HCT116 (cell line): ENCODE measurements around the gene ENOX1. TPM values are rescaled to one million over a fixed set of nuclear protein-coding genes. Genes with fewer than 3 reads are reported as not detected.
A peak's percentile ranks its signal among the peaks of the same experiment; 100 is the strongest.

Experiments used
- ATAC-seq: fragments of 200-7000 bp; cut with Tn5 transposase; 2 replicates; pipeline ENCODE4 v1.9.1; 2020; ENCODE audit warnings: mild to moderate bottlenecking, moderate library complexity
- BruUV-seq: library from RNA; stranded (reverse); fragments of 400-500 nt; replicated peaks from 2 replicates; lab custom pipeline; 2021; lab: Mats Ljungman, UMichigan
- CTCF ChIA-PET: fragments of 300-600 bp; sonication (Branson Sonifier 250); formaldehyde crosslinking; loops from one replicate; lab custom pipeline; 2021; ENCODE audit warnings: antibody characterized with exemption; lab: Charles Lee
- POLR2A ChIA-PET: fragments of 300-600, 350-600 bp; sonication (Branson Sonifier 250); formaldehyde crosslinking; loops from one replicate; lab custom pipeline; 2021; ENCODE audit warnings: antibody characterized with exemption; lab: Charles Lee
- RAD21 ChIA-PET, 2 experiments: fragments of 300-600 bp; sonication (Branson Sonifier 250); formaldehyde crosslinking; loops; one replicate each; lab custom pipeline; 2023; ENCODE audit warnings: low total read pairs in 2 of 2; ENCODE audit not compliant: uncharacterized antibody in 2 of 2, unreplicated experiment in 2 of 2, low non-redundant PET in 1 of 2; lab: Charles Lee
- DNase-seq: peaks from one replicate; pipeline ENCODE4 v3.0.0-alpha.2; 2010; ENCODE audit warnings: low read depth, low spot score
- H2AFZ ChIP-seq: fragments of 200-600 bp; shearing (Covaris generic), sonication (generic); 2 replicates; pipeline ENCODE4 v1.6.1; 2017; ENCODE audit warnings: low read depth, mixed run types, mixed read lengths, antibody characterized with exemption, low read length; ENCODE audit not compliant: poor library complexity, severe bottlenecking
- H3K27ac ChIP-seq: 2 replicates; pipeline ENCODE4 v1.5.1; 2012; ENCODE audit warnings: low read depth, low read length
- H3K27me3 ChIP-seq: fragments of 200-600 bp; sonication (generic); 2 replicates; pipeline ENCODE4 v1.6.1; 2016; ENCODE audit warnings: mixed run types, low read length, mixed read lengths; ENCODE audit not compliant: insufficient read depth
- H3K36me3 ChIP-seq, 2 experiments: fragments of 200-500 bp in 1 of 2; fragments of 200-600 bp in 1 of 2; sonication (Bioruptor generic) in 1 of 2; sonication (generic) in 1 of 2; 2 replicates each; pipeline versions ENCODE4 v1.5.1 to v1.6.1; 2014 to 2016; ENCODE audit warnings: low read length in 2 of 2, inconsistent platforms in 1 of 2, mixed read lengths in 1 of 2, mixed run types in 1 of 2; ENCODE audit not compliant: insufficient read depth in 2 of 2, control insufficient read depth in 1 of 2
- H3K4me1 ChIP-seq, 2 experiments: fragments of 200-600 bp in 1 of 2; sonication (generic) in 1 of 2; 2 replicates each; pipeline versions ENCODE4 v1.5.1 to v1.6.1; 2012 to 2017; ENCODE audit warnings: low read length in 2 of 2, inconsistent platforms in 1 of 2, mild to moderate bottlenecking in 1 of 2, mixed read lengths in 1 of 2, mixed run types in 1 of 2, moderate library complexity in 1 of 2; ENCODE audit not compliant: insufficient read depth in 2 of 2, control insufficient read depth in 1 of 2
- H3K4me2 ChIP-seq: fragments of 200-600 bp; sonication (generic); 2 replicates; pipeline ENCODE4 v1.6.1; 2017; ENCODE audit warnings: mixed run types, low read length, mixed read lengths
- H3K4me3 ChIP-seq, 2 experiments: fragments of 200-600 bp in 1 of 2; sonication (generic) in 1 of 2; replicated peaks in 1 of 2; 2 replicates each; pipeline ENCODE4 v1.5.1; 2011 to 2016; ENCODE audit warnings: low read length in 2 of 2, control low read depth in 1 of 2, low read depth in 1 of 2, mild to moderate bottlenecking in 1 of 2, mixed read lengths in 1 of 2, mixed run types in 1 of 2
- H3K79me2 ChIP-seq: fragments of 200-600 bp; sonication (generic); 2 replicates; pipeline ENCODE4 v1.6.1; 2017; ENCODE audit warnings: mild to moderate bottlenecking, mixed run types, low read length, moderate library complexity, mixed read lengths; ENCODE audit not compliant: insufficient read depth
- H3K9ac ChIP-seq: fragments of 200-600 bp; sonication (generic); 2 replicates; pipeline ENCODE4 v1.6.1; 2016; ENCODE audit warnings: low read length, mixed read lengths
- H3K9me2 ChIP-seq: fragments of 200-600 bp; sonication (generic), shearing (Covaris generic); 2 replicates; pipeline ENCODE4 v1.6.1; 2017; ENCODE audit warnings: mixed run types, mild to moderate bottlenecking, moderate library complexity; ENCODE audit not compliant: insufficient read depth
- H3K9me3 ChIP-seq, 2 experiments: fragments of 200-500 bp in 1 of 2; fragments of 200-600 bp in 1 of 2; sonication (Bioruptor generic) in 1 of 2; sonication (generic) in 1 of 2; 2 replicates each; pipeline ENCODE4 v1.6.1; 2014 to 2017; ENCODE audit warnings: low read length in 2 of 2, mixed read lengths in 2 of 2, inconsistent platforms in 1 of 2, low read depth in 1 of 2, mild to moderate bottlenecking in 1 of 2, mixed run types in 1 of 2, moderate library complexity in 1 of 2; ENCODE audit not compliant: control insufficient read depth in 1 of 2, insufficient read depth in 1 of 2
- H4K20me1 ChIP-seq: fragments of 200-600 bp; sonication (generic), shearing (Covaris generic); 2 replicates; pipeline ENCODE4 v1.6.1; 2017; ENCODE audit warnings: mixed run types, mild to moderate bottlenecking, moderate library complexity; ENCODE audit not compliant: insufficient read depth
- ATF3 ChIP-seq: IDR thresholded peaks from 2 replicates; pipeline ENCODE4 v1.6.1; 2012
- FOSL1 ChIP-seq: IDR thresholded peaks from 2 replicates; pipeline ENCODE4 v1.6.1; 2012; ENCODE audit warnings: low read depth
- POLR2A ChIP-seq: IDR thresholded peaks from 2 replicates; pipeline ENCODE4 v1.7.0; 2011; ENCODE audit warnings: borderline replicate concordance; ENCODE audit not compliant: insufficient read depth, insufficient read length; ENCODE audit errors: extremely low read depth
- REST ChIP-seq: IDR thresholded peaks from 2 replicates; pipeline ENCODE4 v1.6.1; 2012; ENCODE audit warnings: low read depth
- SIN3A ChIP-seq: IDR thresholded peaks from 2 replicates; pipeline ENCODE4 v1.6.1; 2012; ENCODE audit warnings: low read depth
- SP1 ChIP-seq: IDR thresholded peaks from 2 replicates; pipeline ENCODE4 v1.6.1; 2012; ENCODE audit warnings: low read depth
- SRF ChIP-seq: IDR thresholded peaks from 2 replicates; pipeline ENCODE4 v1.6.1; 2012; ENCODE audit warnings: low read depth
- TCF7L2 ChIP-seq: IDR thresholded peaks from 2 replicates; pipeline ENCODE4 v1.7.0; 2011; ENCODE audit warnings: borderline replicate concordance, inconsistent platforms; ENCODE audit not compliant: insufficient read depth, insufficient read length; ENCODE audit errors: extremely low read depth
- YY1 ChIP-seq: IDR thresholded peaks from 2 replicates; pipeline ENCODE4 v1.6.1; 2011; ENCODE audit warnings: low read length, low read depth, moderate library complexity, mild to moderate bottlenecking; ENCODE audit not compliant: insufficient replicate concordance; ENCODE audit errors: extremely low read depth
- ZBTB33 ChIP-seq: IDR thresholded peaks from 2 replicates; pipeline ENCODE4 v1.6.1; 2011; ENCODE audit warnings: mild to moderate bottlenecking, low read length, moderate library complexity; ENCODE audit not compliant: insufficient replicate concordance; ENCODE audit errors: extremely low read depth
- ZFX ChIP-seq: fragments of 450-650 bp; IDR thresholded peaks from 2 replicates; pipeline ENCODE4 v1.6.1; 2017
- ZNF274 ChIP-seq: fragments of 200-500 bp; sonication (Bioruptor generic); IDR thresholded peaks from 2 replicates; pipeline ENCODE4 v1.6.1; 2014; ENCODE audit warnings: mild to moderate bottlenecking, low read depth, low read length, inconsistent platforms
- intact Hi-C: fragments of 100-400 bp; cut with micrococcal nuclease; formaldehyde crosslinking; loops from 2 replicates; pipeline ENCODE4 v1.10.0; 2022
- total RNA-seq: library from RNA; stranded (reverse); gene quantifications from one replicate; pipeline ENCODE4 v1.2.1, GENCODE V29; 2021; ENCODE audit not compliant: unreplicated experiment

ENOX1 gene
- total RNA-seq, 1 experiment from 2014 or later = 4.5 TPM

GRCh38 chr13:43785650-43786471 lies 911 bp downstream of the ENOX1 start:
- ATAC-seq (no peak), DNase-seq (no peak)
- RAD21 ChIA-PET = no interaction called here
- CTCF ChIA-PET = no interaction called here
- BruUV-seq = no TSS peak
- Histone ChIP-seq H3K9ac (peak overlapping the region; percentile 60), H3K27ac (no peak overlapping the region; the same call in 1 of the 2 replicates), H3K4me3 (peak overlapping the region; percentile 51 to 60), H2AFZ (no peak overlapping the region), H3K9me2 (no peaks in the 10 kb centered on the region), H4K20me1 (no peaks in the 10 kb centered on the region), H3K36me3 (no peaks in the 10 kb centered on the region), H3K4me2 (peak overlapping the region; percentile 69), H3K4me1 (peaks cover 0 to 25% of the 10 kb centered on the region in 2 experiments; a peak in 2 of 4 replicates), H3K79me2 (no peaks in the 10 kb centered on the region), H3K9me3 (no peaks in the 10 kb centered on the region), H3K27me3 (peaks cover 10% of the 10 kb centered on the region; the same call in 1 of the 2 replicates)
- intact Hi-C loops = no loop called here
- TF ChIP-seq SIN3A = no peak
- TF ChIP-seq ZBTB33 = no peak
- TF ChIP-seq ZFX = no peak
- no peak for TF ChIP-seq ZNF274
- no peak for TF ChIP-seq SRF
- TF ChIP-seq YY1 = no peak
- TF ChIP-seq POLR2A = no peak
- no peak for TF ChIP-seq FOSL1
- no peak for TF ChIP-seq ATF3
- TF ChIP-seq REST = no peak
- no peak for TF ChIP-seq TCF7L2
- no peak for TF ChIP-seq SP1
- POLR2A ChIA-PET = no interaction called here
